Epithelial cell of proximal tubule (primary cell): Measurements from ENCODE around the gene SLC13A1. TPM values are rescaled to one million over a fixed set of nuclear protein-coding genes. Genes with fewer than 3 reads are reported as not detected.
A peak's percentile ranks its signal among the peaks of the same experiment; 100 is the strongest.
"Not testable (repeated sequence)": the region's sequence is repeated elsewhere in the genome, so short reads cannot be mapped to it uniquely, and the experiment has no call there.

Source experiments
- DNase-seq: peaks from one replicate; pipeline ENCODE4 v3.0.0-alpha.2; 2011; ENCODE audit warnings: low read depth
- H3K4me3 ChIP-seq: 2 replicates; pipeline ENCODE4 v1.5.1; 2011; ENCODE audit warnings: low read depth, mild to moderate bottlenecking, low read length
- CTCF ChIP-seq: conservative IDR thresholded peaks from 2 replicates; pipeline ENCODE4 v1.5.1; 2012; ENCODE audit warnings: low read depth, mild to moderate bottlenecking, low read length
- total RNA-seq: library from RNA; depleted of rRNA; stranded (reverse); fragments of >200 nt; gene quantifications from 2 replicates; pipeline ENCODE4 v1.2.3, GENCODE V29; 2015

Gene SLC13A1
- total RNA-seq, 1 donor from 2014 or later, result not detected

- DNase-seq, result no peak
- no peak overlapping the region for H3K4me3 ChIP-seq
- TF ChIP-seq CTCF, result no peak
Observed at GRCh38 chr7:123096434-123096833, 103.3 kb downstream of the SLC13A1 start.

- no peak for TF ChIP-seq CTCF
- no peak for DNase-seq
- H3K4me3 ChIP-seq, result no peak overlapping the region
Observed at GRCh38 chr7:123090456-123090855, 109.3 kb downstream of the SLC13A1 start.

- DNase-seq, H3K4me3 ChIP-seq: not testable (repeated sequence)
Observed at GRCh38 chr7:123086910-123087309, 112.9 kb downstream of the SLC13A1 start.

GRCh38 chr7:123084861-123085260 lies 114.9 kb downstream of the SLC13A1 start:
- H3K4me3 ChIP-seq, DNase-seq: not testable (repeated sequence)

- no peak for TF ChIP-seq CTCF
- DNase-seq, result no peak
- H3K4me3 ChIP-seq, result no peak overlapping the region
Observed at GRCh38 chr7:123079021-123079420, 120.7 kb downstream of the SLC13A1 start.

- no peak overlapping the region for H3K4me3 ChIP-seq
- TF ChIP-seq CTCF, result no peak
- DNase-seq, result no peak
Observed at GRCh38 chr7:123075838-123076467, 123.8 kb downstream of the SLC13A1 start.

GRCh38 chr7:123070702-123071286 lies 129.0 kb downstream of the SLC13A1 start:
- DNase-seq, result no peak
- H3K4me3 ChIP-seq, result no peak overlapping the region
- peak; percentile 52 for TF ChIP-seq CTCF

- no peak for TF ChIP-seq CTCF
- no peak for DNase-seq
- H3K4me3 ChIP-seq, result no peak overlapping the region
Observed at GRCh38 chr7:123067814-123068213, 132.0 kb downstream of the SLC13A1 start.

Other genes with a start within 250 kb of the SLC13A1 start
- not detected in 2 replicates for gene TAS2R16, start 204.3 kb downstream of the SLC13A1 start, total RNA-seq